HL-60 (cell line): ENCODE data around the gene TBC1D20.

Experiments used
- DNase-seq, 2 experiments: peaks; one replicate each; pipeline ENCODE4 v3.0.0-alpha.2; 2010 to 2020; ENCODE audit warnings: low read depth in 1 of 2, low spot score in 1 of 2
- H3K27ac ChIP-seq: fragments of 250-450 bp; sonication (Bioruptor Pico); replicated peaks from 2 replicates; pipeline ENCODE4 v1.5.1; 2020; ENCODE audit warnings: mild to moderate bottlenecking, moderate library complexity
- H3K27me3 ChIP-seq: fragments of 250-450 bp; sonication (Bioruptor Pico); 2 replicates; pipeline ENCODE4 v1.5.1; 2021; ENCODE audit warnings: mild to moderate bottlenecking, moderate library complexity; ENCODE audit not compliant: insufficient read depth, poor library complexity, severe bottlenecking
- H3K4me3 ChIP-seq: replicated peaks from 2 replicates; pipeline ENCODE4 v1.5.1; 2011; ENCODE audit warnings: mild to moderate bottlenecking, control low read depth, low read length; ENCODE audit not compliant: insufficient read depth
- GABPA ChIP-seq: IDR thresholded peaks from 2 replicates; pipeline ENCODE4 v1.6.1; 2012; ENCODE audit warnings: low read depth
- POLR2AphosphoS5 ChIP-seq: IDR thresholded peaks from 2 replicates; pipeline ENCODE4 v1.6.1; 2012; ENCODE audit warnings: low read depth
- REST ChIP-seq: IDR thresholded peaks from 2 replicates; pipeline ENCODE4 v1.6.1; 2012; ENCODE audit warnings: low read depth; ENCODE audit not compliant: insufficient replicate concordance
- SPI1 ChIP-seq: IDR thresholded peaks from 2 replicates; pipeline ENCODE4 v1.6.1; 2012; ENCODE audit warnings: low read depth, mild to moderate bottlenecking, borderline replicate concordance
- TF ChIP-seq, protein P1 (sequence below): IDR thresholded peaks from one replicate; pipeline ENCODE4 v1.5.1; 2011; ENCODE audit warnings: low read length, control low read depth, inconsistent platforms; ENCODE audit not compliant: insufficient read depth

The TBC1D20 gene

DNA sequence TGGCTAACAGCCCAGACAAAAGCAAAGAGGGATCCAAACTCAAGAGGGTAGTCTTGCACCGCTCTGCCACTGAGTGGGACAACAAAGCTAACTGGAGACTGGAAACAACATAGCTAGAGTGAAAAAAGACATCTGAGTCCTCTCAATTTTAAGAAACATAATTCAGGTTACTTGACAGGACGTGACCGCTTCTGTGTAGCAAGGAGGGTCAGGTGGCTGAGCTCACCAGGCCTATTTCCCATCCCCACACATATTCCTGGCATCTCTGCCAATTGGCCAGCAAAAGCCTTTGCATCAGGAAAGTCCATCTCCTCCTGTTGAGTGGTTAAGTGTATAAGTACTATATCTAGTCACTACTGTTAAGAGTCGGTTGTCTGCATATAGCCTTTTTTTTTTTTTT is 25.3 kb upstream of the TBC1D20 start:
- no peak for TF ChIP-seq GABPA
- TF ChIP-seq, protein P1, sequence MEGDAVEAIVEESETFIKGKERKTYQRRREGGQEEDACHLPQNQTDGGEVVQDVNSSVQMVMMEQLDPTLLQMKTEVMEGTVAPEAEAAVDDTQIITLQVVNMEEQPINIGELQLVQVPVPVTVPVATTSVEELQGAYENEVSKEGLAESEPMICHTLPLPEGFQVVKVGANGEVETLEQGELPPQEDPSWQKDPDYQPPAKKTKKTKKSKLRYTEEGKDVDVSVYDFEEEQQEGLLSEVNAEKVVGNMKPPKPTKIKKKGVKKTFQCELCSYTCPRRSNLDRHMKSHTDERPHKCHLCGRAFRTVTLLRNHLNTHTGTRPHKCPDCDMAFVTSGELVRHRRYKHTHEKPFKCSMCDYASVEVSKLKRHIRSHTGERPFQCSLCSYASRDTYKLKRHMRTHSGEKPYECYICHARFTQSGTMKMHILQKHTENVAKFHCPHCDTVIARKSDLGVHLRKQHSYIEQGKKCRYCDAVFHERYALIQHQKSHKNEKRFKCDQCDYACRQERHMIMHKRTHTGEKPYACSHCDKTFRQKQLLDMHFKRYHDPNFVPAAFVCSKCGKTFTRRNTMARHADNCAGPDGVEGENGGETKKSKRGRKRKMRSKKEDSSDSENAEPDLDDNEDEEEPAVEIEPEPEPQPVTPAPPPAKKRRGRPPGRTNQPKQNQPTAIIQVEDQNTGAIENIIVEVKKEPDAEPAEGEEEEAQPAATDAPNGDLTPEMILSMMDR: no peak
- no peak for TF ChIP-seq POLR2AphosphoS5
- no peak for TF ChIP-seq REST
- no peak for TF ChIP-seq SPI1
- Histone ChIP-seq H3K4me3 (no peak overlapping the region), H3K27me3 (no peaks in the 10 kb centered on the region), H3K27ac (no peak overlapping the region)
- no peak for DNase-seq

- H3K27ac ChIP-seq: no peak overlapping the region
- no peaks in the 10 kb centered on the region for H3K27me3 ChIP-seq
- no peak overlapping the region for H3K4me3 ChIP-seq
- TF ChIP-seq REST: no peak
- no peak for TF ChIP-seq POLR2AphosphoS5
- TF ChIP-seq, protein P1: no peak
- TF ChIP-seq SPI1: no peak
- no peak for TF ChIP-seq GABPA
- no peak for DNase-seq
These were observed 21.7 kb upstream of the TBC1D20 start for GRCh38 chr20:483815-484644.

DNA sequence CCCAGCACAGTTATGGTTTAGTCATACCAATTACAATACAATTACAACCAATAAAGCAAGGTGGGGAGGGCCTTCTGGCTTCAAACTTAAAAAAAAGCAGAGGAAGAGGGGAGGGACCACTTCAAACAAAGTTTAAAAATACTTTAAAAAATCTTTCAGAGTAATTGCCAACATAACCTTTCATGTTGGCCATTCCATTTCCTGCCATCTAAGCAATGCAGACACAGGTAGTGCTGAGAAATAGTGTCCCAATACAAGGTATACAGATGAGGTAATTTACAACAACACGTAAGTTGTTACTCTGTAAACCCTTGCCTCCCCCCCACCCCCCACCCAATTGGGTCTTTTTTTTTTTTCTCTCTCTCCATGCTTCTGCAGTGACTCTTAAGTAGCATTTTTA is 18.8 kb upstream of the TBC1D20 start:
- Histone ChIP-seq H3K27me3 (no peaks in the 10 kb centered on the region), H3K27ac (no peak overlapping the region), H3K4me3 (no peak overlapping the region)
- DNase-seq: no peak
- TF ChIP-seq SPI1: no peak
- no peak for TF ChIP-seq REST
- no peak for TF ChIP-seq GABPA
- TF ChIP-seq POLR2AphosphoS5: no peak
- TF ChIP-seq, protein P1: no peak
